ENCODE data around the gene FUT2. TPM values are rescaled to one million over a fixed set of nuclear protein-coding genes. Genes with fewer than 3 reads are reported as not detected.
A peak's percentile ranks its signal among the peaks of the same experiment; 100 is the strongest.

FUT2 gene
- total RNA-seq, 4 donors from 2014 or later: 32.5 to 68.6 (median 55.1) TPM

DNA sequence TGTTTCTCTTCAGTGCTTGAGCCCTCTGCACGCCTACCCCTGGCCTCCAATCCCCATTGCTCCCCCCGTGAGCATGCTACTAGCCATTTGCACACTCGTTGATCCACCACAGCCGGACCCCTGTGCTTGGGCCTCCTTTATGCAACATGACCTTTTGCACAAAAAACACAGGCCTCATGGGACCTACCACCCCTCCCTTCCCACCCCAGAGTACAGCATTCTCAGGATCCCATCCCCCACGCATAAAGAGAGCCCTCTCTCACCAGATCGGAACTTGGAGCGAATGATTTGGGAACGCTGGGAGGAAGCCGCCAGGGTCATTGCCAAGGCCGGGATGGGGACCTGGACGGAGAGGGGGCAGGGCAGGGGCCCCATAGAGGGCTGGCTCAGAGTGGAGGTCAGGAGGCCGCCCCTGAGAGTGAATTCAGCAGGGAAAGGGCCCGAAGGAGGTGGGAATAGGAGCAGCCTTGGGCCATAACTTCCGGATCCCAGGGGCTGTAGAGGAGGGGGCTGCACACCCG is 23.0 kb downstream of the FUT2 start:
- TF ChIP-seq POLR2AphosphoS5 (IDR thresholded peaks at IDR 0.05): no peak
- TF ChIP-seq EP300 (IDR thresholded peaks at IDR 0.05; ENCODE audit: low read depth): no peak
- TF ChIP-seq, protein P1, sequence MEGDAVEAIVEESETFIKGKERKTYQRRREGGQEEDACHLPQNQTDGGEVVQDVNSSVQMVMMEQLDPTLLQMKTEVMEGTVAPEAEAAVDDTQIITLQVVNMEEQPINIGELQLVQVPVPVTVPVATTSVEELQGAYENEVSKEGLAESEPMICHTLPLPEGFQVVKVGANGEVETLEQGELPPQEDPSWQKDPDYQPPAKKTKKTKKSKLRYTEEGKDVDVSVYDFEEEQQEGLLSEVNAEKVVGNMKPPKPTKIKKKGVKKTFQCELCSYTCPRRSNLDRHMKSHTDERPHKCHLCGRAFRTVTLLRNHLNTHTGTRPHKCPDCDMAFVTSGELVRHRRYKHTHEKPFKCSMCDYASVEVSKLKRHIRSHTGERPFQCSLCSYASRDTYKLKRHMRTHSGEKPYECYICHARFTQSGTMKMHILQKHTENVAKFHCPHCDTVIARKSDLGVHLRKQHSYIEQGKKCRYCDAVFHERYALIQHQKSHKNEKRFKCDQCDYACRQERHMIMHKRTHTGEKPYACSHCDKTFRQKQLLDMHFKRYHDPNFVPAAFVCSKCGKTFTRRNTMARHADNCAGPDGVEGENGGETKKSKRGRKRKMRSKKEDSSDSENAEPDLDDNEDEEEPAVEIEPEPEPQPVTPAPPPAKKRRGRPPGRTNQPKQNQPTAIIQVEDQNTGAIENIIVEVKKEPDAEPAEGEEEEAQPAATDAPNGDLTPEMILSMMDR (IDR thresholded peaks at IDR 0.05): no peak
- no peak for TF ChIP-seq POLR2A (IDR thresholded peaks at IDR 0.05)
- Histone ChIP-seq H3K9me3 (no peaks in the 10 kb centered on the region), H3K4me1 (peaks cover 17 to 40% (median 32%) of the 10 kb centered on the region in 4 donors), H3K27me3 (no peaks in the 10 kb centered on the region), H3K36me3 (no peaks in the 10 kb centered on the region), H3K27ac (no peak overlapping the region), H3K4me3 (no peak overlapping the region)
- in situ Hi-C loops (cut with MboI; ENCODE audit: low pct_ligation_motif_present in 1 of 4, low pct_unique_long_range_greater_than_20kb in 1 of 4, low sequenced_read_pairs in 3 of 4) (no loop called here), intact Hi-C loops (cut with DNase I; ENCODE audit: low total_unique reads) (no loop called here)
- no peak for DNase-seq
- 71 to 74% methylated on average over 3 to 15 of the region's 15 CpGs for WGBS, 2 donors (ENCODE audit: low coverage in 1 of 2)

DNA sequence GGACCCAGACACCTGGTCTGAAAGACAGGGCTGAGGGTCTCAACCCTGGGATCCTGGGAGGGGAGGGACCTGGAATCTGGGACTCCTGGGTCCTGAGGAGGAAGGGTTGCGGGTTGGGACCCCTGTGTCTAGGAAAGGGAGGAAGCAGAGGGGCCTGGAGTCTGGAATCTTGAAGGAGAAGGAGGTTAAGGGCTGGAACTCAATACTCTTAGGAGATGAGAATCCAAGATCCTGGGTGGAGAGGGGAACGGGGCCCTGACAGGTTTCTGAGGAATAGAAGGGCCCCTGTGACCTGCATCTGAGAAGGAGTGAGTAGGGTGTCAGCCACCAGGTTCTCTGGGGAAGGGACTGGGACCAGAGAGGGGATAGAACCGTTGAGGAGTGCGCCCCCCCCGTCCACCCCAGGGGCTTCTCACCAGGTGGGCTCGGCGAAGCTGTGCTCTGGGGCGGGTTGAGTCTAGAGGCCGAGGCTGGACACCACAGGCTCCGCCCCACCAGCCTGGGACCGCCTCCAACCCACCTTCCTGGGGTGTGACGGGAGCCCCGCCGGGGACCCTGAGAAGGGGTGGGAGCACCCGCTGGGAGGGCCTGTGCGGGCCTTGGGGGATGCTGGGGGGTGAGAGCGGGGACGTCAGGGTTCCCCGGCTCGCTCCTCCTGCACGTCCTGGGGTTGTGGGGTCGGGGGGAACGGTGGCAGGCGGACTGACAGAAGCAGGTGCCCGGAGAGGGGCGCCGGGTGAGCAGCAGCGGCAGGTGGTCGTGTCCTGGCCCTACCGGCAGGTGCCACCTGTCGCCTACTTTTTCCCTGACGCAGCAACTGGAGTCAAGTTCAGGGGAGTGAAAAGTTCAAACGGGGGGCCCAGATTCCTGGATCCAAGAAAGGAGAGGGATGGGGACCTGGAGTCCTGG is 23.7 kb downstream of the FUT2 start, which contains the start of gene MAMSTR:
Gene MAMSTR, minus strand, starts transcription at position 463 of the 909 bp plus-strand sequence. CDS start 694 bp downstream, outside the sequence.
- TF ChIP-seq POLR2A (IDR thresholded peaks at IDR 0.05): no peak
- Histone ChIP-seq H3K4me1 (peaks cover 17 to 40% (median 31%) of the 10 kb centered on the region in 4 donors), H3K4me3 (peak within 1 kb of the TSS in 2 of 4 donors; percentile 40 to 67), H3K9me3 (no peaks in the 10 kb centered on the region), H3K27ac (peak within 1 kb of the TSS; percentile 81 to 88 (median 86)), H3K27me3 (no peaks in the 10 kb centered on the region), H3K36me3 (no peaks in the 10 kb centered on the region)
- intact Hi-C loops (cut with DNase I; ENCODE audit: low total_unique reads) (no loop called here), in situ Hi-C loops (cut with MboI; ENCODE audit: low pct_ligation_motif_present in 1 of 4, low pct_unique_long_range_greater_than_20kb in 1 of 4, low sequenced_read_pairs in 3 of 4) (no loop called here)
- 78 to 85% methylated on average over 12 to 33 of the region's 33 CpGs for WGBS, 2 donors (ENCODE audit: low coverage in 1 of 2)
- no peak for DNase-seq

DNA sequence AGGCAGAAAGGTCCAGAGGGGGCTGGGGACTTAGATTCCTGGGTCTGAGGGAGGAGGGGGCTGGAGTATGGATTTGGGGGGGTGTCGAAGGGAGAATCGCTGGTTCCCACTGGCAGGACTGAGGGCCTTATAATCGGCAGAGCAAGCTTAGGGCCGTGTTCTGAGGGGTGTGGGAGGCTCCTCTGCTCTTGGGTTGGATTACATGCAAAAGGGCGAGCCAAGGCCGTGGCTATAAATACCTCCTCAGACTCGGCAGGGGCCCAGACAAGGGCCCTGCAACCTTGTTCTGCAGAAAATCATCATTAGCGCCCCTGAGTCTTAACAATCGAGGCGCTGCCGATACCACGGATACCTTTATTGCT is 24.5 kb downstream of the FUT2 start:
- in situ Hi-C loops (cut with MboI; ENCODE audit: low pct_ligation_motif_present in 1 of 4, low pct_unique_long_range_greater_than_20kb in 1 of 4, low sequenced_read_pairs in 3 of 4): no loop called here
- TF ChIP-seq, protein P1 (IDR thresholded peaks at IDR 0.05): no peak
- TF ChIP-seq POLR2AphosphoS5 (IDR thresholded peaks at IDR 0.05): no peak
- TF ChIP-seq POLR2A (IDR thresholded peaks at IDR 0.05): no peak
- no peak for TF ChIP-seq EP300 (IDR thresholded peaks at IDR 0.05; ENCODE audit: low read depth)

DNA sequence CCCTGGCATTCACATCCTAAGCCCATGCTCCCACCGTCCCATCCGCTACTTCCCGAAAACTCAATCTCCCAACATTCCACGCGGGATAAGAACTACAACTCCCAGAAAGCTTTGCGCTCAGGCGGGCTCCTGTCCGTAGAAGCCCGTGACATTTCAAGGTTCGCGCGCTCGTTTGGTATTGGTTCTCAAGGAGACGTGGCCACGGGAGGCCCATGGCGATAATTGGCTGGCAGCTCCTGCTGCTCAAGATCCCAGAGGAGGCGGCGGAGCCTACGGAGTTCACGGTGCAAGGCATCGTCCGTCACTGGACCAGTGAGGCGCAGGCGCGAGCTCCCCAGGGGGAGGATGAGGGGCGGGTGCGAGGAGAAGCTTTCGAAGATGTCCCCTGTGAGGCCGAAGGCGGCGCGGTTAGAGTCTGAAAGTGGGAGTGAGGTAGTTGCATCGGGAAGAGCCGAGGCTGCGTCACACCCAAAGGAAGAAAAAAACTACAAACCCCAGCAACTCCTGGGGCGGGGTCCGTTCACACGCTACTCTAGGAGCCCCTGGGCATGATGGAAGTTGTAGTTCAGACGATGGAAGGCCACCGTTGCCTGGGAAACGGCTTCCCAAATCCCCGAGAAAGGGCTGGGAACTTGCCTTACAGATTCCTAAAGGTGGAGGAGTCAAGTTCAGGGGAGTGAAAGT is 25.0 kb downstream of the FUT2 start:
- DNase-seq: peak; percentile 99
- Histone ChIP-seq H3K9me3 (no peaks in the 10 kb centered on the region), H3K27me3 (no peaks in the 10 kb centered on the region), H3K36me3 (no peaks in the 10 kb centered on the region), H3K4me3 (peak overlapping the region; percentile 8 to 67 (median 43)), H3K27ac (peak overlapping the region; percentile 81 to 88 (median 86)), H3K4me1 (peaks cover 7 to 36% (median 19%) of the 10 kb centered on the region in 4 donors)
- WGBS, 2 donors (ENCODE audit: low coverage in 1 of 2): 0 to 13% methylated on average over 1 to 42 of the region's 42 CpGs
- in situ Hi-C loops (cut with MboI; ENCODE audit: low pct_ligation_motif_present in 1 of 4, low pct_unique_long_range_greater_than_20kb in 1 of 4, low sequenced_read_pairs in 3 of 4): no loop called here
- TF ChIP-seq POLR2A (IDR thresholded peaks at IDR 0.05): no peak
- peak in 2 of 3 donors; percentile 36 to 50 for TF ChIP-seq POLR2AphosphoS5 (IDR thresholded peaks at IDR 0.05)
- intact Hi-C loops (cut with DNase I; ENCODE audit: low total_unique reads): no loop called here

More for the DNA sequence above, 24.5 kb downstream of the FUT2 start:
- no peak for DNase-seq
- Histone ChIP-seq H3K4me3 (peak overlapping the region in 2 of 4 donors; percentile 40 to 67), H3K27ac (peak overlapping the region; percentile 81 to 88 (median 86)), H3K4me1 (peaks cover 13 to 36% (median 24%) of the 10 kb centered on the region in 4 donors), H3K36me3 (no peaks in the 10 kb centered on the region), H3K9me3 (no peaks in the 10 kb centered on the region), H3K27me3 (no peaks in the 10 kb centered on the region)
- 24 to 46% methylated on average over 7 to 12 of the region's 12 CpGs for WGBS, 2 donors (ENCODE audit: low coverage in 1 of 2)
- intact Hi-C loops (cut with DNase I; ENCODE audit: low total_unique reads): no loop called here
